Measurements from ENCODE around the gene MYOG. TPM values are rescaled to one million over a fixed set of nuclear protein-coding genes. Genes with fewer than 3 reads are reported as not detected.

MYOG gene
- total and polyA plus RNA-seq, 5 donors from 2014 or later = not detected

DNA sequence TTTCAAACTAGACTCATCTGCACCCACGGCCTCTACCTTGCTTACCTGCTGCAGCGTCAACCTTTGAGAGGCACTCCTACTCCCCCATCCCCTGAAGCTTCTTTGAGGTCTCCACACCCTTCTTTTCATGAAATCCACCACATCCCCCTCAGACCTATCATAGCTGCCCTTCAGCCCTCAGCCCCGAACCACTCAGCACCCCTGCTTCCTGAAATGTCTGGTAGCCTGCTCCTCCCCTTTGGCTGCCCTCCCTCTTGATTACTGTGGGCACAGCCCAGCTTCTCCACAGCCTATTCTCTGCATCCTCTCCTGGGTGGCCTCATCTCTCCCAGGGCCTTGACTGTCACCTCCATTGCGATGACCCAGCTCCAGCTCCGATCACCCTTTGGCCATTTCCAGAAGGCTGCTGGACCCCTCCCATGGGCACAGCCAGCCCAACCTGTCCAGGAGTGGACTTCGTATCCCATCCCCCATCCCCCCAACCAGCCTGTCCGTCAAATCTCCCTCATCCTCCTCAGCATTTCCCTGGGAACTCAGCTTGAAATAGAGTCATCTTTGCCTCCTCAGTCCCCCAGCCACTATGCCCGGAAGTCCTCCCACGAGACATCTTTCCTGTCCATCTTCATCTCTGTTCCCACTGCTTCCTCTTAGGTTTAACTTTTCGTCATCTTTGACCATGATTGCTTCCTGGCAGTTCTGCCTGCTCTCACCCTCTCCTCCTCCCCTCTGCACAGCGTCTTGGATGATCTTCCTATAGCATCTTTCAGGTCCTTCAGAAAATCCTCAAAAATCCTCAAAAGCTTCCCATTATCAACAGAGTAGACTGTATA lies 35.6 kb upstream of the MYOG start:
- Mint-ChIP-seq H3K4me1 (peaks cover 0 to 4% (median 0%) of the 10 kb centered on the region in 4 donors), H3K9me3 (peaks cover 0 to 1% (median 0%) of the 10 kb centered on the region in 7 donors), H3K27ac (no peak overlapping the region), H3K4me3 (no peak overlapping the region), H3K27me3 (peaks cover 51% of the 10 kb centered on the region), H3K36me3 (no peaks in the 10 kb centered on the region)
- no peak overlapping the region for H3K27ac ChIP-seq (ENCODE audit: insufficient read depth, low read length, poor library complexity, severe bottlenecking)
- H3K4me3 ChIP-seq (ENCODE audit: low read depth, low read length) = no peak overlapping the region
- no peaks in the 10 kb centered on the region for H3K36me3 ChIP-seq (ENCODE audit: control insufficient read depth, insufficient read depth, low read length)
- no peaks in the 10 kb centered on the region for H3K9me3 ChIP-seq (ENCODE audit: control insufficient read depth in 2 of 2, low read length in 2 of 2)
- ATAC-seq (ENCODE audit: low read depth in 2 of 2) = no peak
- H3K4me1 ChIP-seq (ENCODE audit: control insufficient read depth, insufficient read depth, low read length, poor library complexity, severe bottlenecking) = no peaks in the 10 kb centered on the region
- DNase-seq = no peak
- peaks cover 14% of the 10 kb centered on the region for H3K27me3 ChIP-seq (ENCODE audit: control insufficient read depth, insufficient read depth, low read length)

DNA sequence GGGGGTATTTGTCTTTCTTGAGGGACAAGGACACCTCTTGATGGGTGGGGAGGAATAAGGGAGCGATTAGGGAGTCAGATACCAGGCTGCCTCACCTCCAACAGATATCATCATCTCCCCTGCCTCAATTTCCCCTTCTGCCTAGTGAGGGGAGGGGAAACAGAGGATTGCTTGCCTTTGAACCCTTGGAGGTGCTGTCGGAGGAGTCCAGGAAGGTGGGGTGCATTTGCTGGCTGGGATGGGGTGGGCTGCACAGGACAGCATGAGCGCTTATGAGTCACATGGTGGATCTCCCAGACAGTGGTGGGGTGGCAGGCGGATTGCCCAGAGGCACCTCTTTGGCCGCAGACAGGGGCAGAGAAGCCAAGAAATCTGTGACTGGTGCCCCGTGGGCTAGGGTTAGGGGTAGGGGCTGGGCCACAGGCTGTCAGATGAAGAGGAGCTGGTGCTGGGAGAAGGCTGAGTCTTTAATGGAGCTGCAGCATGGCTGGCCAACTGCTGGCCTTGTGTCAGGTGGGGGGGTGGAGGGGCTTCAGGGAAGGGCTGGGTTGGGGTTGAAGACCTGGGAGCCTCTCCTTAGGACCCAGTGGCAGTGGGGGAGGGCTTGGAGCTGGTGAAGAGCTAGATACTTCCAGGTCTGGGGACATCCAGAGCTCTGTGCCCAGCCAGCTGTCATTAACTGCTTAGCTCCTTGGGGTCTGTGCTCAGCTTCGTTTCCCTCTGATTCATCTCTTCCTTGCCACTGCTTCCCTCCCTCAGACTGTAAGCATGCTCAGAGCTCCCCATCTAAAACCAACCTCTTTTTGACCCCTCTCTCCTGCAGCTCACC lies 34.7 kb upstream of the MYOG start:
- Mint-ChIP-seq H3K36me3 (no peaks in the 10 kb centered on the region), H3K4me3 (no peak overlapping the region), H3K27ac (no peak overlapping the region), H3K9me3 (peaks cover 0 to 1% (median 0%) of the 10 kb centered on the region in 7 donors), H3K27me3 (peaks cover 44% of the 10 kb centered on the region), H3K4me1 (peaks cover 0 to 4% (median 0%) of the 10 kb centered on the region in 4 donors)
- no peaks in the 10 kb centered on the region for H3K36me3 ChIP-seq (ENCODE audit: control insufficient read depth, insufficient read depth, low read length)
- DNase-seq = no peak
- H3K4me1 ChIP-seq (ENCODE audit: control insufficient read depth, insufficient read depth, low read length, poor library complexity, severe bottlenecking) = no peaks in the 10 kb centered on the region
- H3K4me3 ChIP-seq (ENCODE audit: low read depth, low read length) = no peak overlapping the region
- H3K9me3 ChIP-seq (ENCODE audit: control insufficient read depth in 2 of 2, low read length in 2 of 2) = no peaks in the 10 kb centered on the region
- ATAC-seq (ENCODE audit: low read depth in 2 of 2) = no peak
- no peak overlapping the region for H3K27ac ChIP-seq (ENCODE audit: insufficient read depth, low read length, poor library complexity, severe bottlenecking)
- peaks cover 14% of the 10 kb centered on the region for H3K27me3 ChIP-seq (ENCODE audit: control insufficient read depth, insufficient read depth, low read length)

DNA sequence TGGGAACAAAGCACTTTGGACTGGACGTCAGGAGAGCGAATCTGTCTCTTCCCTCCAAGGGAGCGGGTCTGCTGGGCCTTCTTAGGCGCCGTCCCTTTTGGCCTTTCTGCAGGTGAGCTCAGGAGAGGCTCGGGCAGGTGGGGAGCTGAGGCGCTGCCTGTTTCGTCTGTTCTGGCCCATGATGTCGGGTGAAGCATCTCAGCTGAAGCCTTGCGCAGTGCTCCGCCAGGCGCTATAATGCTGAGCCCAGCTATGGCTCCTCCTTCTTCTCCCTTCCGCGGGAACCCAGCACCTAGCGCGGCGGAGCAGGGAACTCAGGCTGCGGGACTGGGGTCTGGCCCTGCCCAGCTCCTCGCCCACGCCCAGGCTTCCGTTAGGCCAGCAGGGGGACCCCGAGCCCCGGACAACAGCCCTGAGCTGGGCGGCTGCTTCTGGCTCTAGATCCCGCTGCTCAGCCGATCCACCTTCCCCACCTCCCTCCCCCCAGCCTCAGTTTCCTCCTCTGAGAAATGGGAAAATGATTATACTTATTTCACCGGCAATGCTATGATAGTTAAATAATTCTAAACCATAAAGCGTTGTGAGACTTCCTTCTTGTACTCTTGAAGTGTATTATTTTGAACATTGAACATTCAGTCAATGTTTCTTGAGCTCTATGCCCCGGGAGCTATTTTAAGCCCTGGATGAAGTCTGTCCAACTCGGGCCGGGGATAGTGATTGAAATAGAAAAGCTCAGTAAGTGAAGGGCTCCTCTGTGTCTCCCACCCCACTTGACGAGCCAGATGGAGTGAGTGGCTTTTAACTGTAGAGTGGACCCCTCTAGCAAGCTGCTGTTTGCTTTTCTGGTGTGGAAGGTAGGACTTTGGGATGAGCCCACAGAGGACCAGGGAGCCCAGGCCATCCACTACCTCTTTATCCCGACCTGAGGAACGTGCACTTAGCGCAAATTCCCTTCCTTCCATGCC lies 32.1 kb upstream of the MYOG start:
- Histone ChIP-seq H3K27ac (ENCODE audit: insufficient read depth, low read length, poor library complexity, severe bottlenecking) (no peak overlapping the region), H3K4me1 (ENCODE audit: control insufficient read depth, insufficient read depth, low read length, poor library complexity, severe bottlenecking) (no peaks in the 10 kb centered on the region), H3K36me3 (ENCODE audit: control insufficient read depth, insufficient read depth, low read length) (no peaks in the 10 kb centered on the region), H3K27me3 (ENCODE audit: control insufficient read depth, insufficient read depth, low read length) (peaks cover 16% of the 10 kb centered on the region), H3K4me3 (ENCODE audit: low read depth, low read length) (no peak overlapping the region), H3K9me3 (ENCODE audit: control insufficient read depth in 2 of 2, low read length in 2 of 2) (no peaks in the 10 kb centered on the region)
- H3K36me3 Mint-ChIP-seq = no peaks in the 10 kb centered on the region
- H3K27me3 Mint-ChIP-seq = peaks cover 32% of the 10 kb centered on the region
- H3K27ac Mint-ChIP-seq = no peak overlapping the region
- ATAC-seq (ENCODE audit: low read depth in 2 of 2) = no peak
- peak in 1 of 3 donors; percentile 9 for DNase-seq
- no peaks in the 10 kb centered on the region for H3K9me3 Mint-ChIP-seq
- H3K4me1 Mint-ChIP-seq = no peaks in the 10 kb centered on the region
- no peak overlapping the region for H3K4me3 Mint-ChIP-seq

DNA sequence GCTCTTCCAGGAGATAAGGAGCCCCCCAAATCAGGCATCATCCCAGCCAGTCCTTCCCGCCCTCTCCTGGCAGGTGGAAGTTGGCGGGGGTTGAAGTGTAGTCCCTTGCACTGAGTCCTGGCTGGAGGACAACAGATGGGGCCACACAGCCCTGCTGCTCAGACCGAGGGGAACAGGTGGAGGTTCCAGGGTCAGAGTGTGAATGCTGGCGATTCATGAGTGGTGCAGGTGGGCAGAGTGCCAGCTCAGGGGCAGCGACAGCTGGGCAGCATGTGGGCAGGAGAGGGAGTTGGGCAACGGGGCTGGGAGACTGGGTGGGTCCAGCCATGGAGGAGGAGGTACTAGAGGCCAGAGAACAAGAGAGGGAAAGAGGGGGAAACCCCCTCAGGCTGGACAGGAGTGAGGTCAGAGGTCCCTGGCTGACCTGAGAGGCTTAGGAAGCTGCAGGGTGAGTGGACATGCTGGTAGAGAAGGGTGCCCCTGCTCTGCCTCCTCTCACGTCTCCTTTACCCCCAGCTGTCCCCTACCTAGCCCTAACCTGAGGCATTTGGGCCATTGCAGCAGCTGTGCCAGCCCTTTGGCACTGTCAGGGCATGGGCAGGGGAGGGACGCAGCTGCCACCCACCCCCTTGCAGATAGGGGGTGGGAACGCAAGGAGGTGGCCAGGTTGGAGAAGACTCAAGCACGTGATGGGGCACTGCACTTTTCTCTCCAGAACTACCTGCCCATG lies 30.4 kb upstream of the MYOG start:
- H3K4me3 ChIP-seq (ENCODE audit: low read depth, low read length) = no peak overlapping the region
- H3K9me3 ChIP-seq (ENCODE audit: control insufficient read depth in 2 of 2, low read length in 2 of 2) = no peaks in the 10 kb centered on the region
- DNase-seq (no peak), ATAC-seq (ENCODE audit: low read depth in 2 of 2) (no peak)
- no peaks in the 10 kb centered on the region for H3K36me3 ChIP-seq (ENCODE audit: control insufficient read depth, insufficient read depth, low read length)
- H3K4me1 Mint-ChIP-seq = no peaks in the 10 kb centered on the region
- no peaks in the 10 kb centered on the region for H3K9me3 Mint-ChIP-seq
- H3K4me1 ChIP-seq (ENCODE audit: control insufficient read depth, insufficient read depth, low read length, poor library complexity, severe bottlenecking) = no peaks in the 10 kb centered on the region
- H3K27ac ChIP-seq (ENCODE audit: insufficient read depth, low read length, poor library complexity, severe bottlenecking) = no peak overlapping the region
- peaks cover 19% of the 10 kb centered on the region for H3K27me3 Mint-ChIP-seq
- peak overlapping the region in 1 of 3 donors; percentile 58 for H3K27ac Mint-ChIP-seq
- no peak overlapping the region for H3K4me3 Mint-ChIP-seq
- peaks cover 16% of the 10 kb centered on the region for H3K27me3 ChIP-seq (ENCODE audit: control insufficient read depth, insufficient read depth, low read length)
- H3K36me3 Mint-ChIP-seq = no peaks in the 10 kb centered on the region

DNA sequence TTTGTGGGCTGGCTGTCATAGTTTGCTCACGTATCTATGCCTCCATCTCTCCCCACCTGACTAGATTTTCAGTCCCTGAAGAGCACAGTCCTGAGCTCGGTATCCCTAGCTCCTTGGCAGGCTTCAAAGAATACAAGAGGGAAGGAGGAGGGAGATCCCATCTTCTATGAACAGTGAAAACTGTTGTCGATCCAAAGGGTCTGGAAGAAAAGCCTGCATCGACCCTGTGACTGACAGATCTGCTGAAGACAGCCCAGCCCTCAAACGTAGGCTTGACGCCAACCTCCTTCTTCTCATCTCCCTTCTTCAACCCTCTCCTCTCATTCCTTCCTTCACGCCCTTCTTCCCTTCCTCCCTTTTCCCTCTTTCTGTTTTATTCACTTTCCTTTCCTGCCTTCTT lies 28.4 kb upstream of the MYOG start:
- Mint-ChIP-seq H3K4me1 (no peaks in the 10 kb centered on the region), H3K4me3 (no peak overlapping the region), H3K36me3 (no peaks in the 10 kb centered on the region), H3K9me3 (no peaks in the 10 kb centered on the region), H3K27me3 (peaks cover 28% of the 10 kb centered on the region), H3K27ac (no peak overlapping the region)
- DNase-seq (no peak), ATAC-seq (ENCODE audit: low read depth in 2 of 2) (no peak)
- Histone ChIP-seq H3K4me1 (ENCODE audit: control insufficient read depth, insufficient read depth, low read length, poor library complexity, severe bottlenecking) (no peaks in the 10 kb centered on the region), H3K4me3 (ENCODE audit: low read depth, low read length) (no peak overlapping the region), H3K27me3 (ENCODE audit: control insufficient read depth, insufficient read depth, low read length) (peaks cover 21% of the 10 kb centered on the region), H3K9me3 (ENCODE audit: control insufficient read depth in 2 of 2, low read length in 2 of 2) (no peaks in the 10 kb centered on the region), H3K27ac (ENCODE audit: insufficient read depth, low read length, poor library complexity, severe bottlenecking) (no peak overlapping the region), H3K36me3 (ENCODE audit: control insufficient read depth, insufficient read depth, low read length) (no peaks in the 10 kb centered on the region)

DNA sequence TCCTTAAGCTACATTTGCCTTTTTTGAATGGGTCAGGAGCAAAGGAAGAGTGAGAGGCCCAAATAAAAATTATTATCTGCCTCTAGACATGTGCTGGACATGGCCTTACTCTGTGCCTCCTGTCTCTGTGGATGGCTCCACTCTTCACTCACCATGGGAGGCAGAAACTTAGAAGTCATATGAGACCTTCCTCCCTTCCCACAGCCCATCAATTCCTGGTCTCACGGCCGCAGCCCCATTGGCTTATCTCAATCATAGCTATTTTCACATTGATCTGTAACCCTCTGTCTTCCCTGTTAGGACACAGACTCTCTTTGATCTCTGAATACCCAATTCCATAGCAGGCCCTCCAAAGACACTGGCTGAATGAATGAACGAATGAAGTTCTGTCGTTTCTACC lies 27.5 kb upstream of the MYOG start:
- Mint-ChIP-seq H3K4me1 (no peaks in the 10 kb centered on the region), H3K9me3 (no peaks in the 10 kb centered on the region), H3K36me3 (no peaks in the 10 kb centered on the region), H3K4me3 (no peak overlapping the region), H3K27ac (no peak overlapping the region), H3K27me3 (peaks cover 37% of the 10 kb centered on the region)
- H3K27ac ChIP-seq (ENCODE audit: insufficient read depth, low read length, poor library complexity, severe bottlenecking) = no peak overlapping the region
- peaks cover 23% of the 10 kb centered on the region for H3K27me3 ChIP-seq (ENCODE audit: control insufficient read depth, insufficient read depth, low read length)
- no peaks in the 10 kb centered on the region for H3K36me3 ChIP-seq (ENCODE audit: control insufficient read depth, insufficient read depth, low read length)
- ATAC-seq (ENCODE audit: low read depth in 2 of 2) = no peak
- no peaks in the 10 kb centered on the region for H3K9me3 ChIP-seq (ENCODE audit: control insufficient read depth in 2 of 2, low read length in 2 of 2)
- H3K4me1 ChIP-seq (ENCODE audit: control insufficient read depth, insufficient read depth, low read length, poor library complexity, severe bottlenecking) = no peaks in the 10 kb centered on the region
- DNase-seq = no peak
- H3K4me3 ChIP-seq (ENCODE audit: low read depth, low read length) = no peak overlapping the region

DNA sequence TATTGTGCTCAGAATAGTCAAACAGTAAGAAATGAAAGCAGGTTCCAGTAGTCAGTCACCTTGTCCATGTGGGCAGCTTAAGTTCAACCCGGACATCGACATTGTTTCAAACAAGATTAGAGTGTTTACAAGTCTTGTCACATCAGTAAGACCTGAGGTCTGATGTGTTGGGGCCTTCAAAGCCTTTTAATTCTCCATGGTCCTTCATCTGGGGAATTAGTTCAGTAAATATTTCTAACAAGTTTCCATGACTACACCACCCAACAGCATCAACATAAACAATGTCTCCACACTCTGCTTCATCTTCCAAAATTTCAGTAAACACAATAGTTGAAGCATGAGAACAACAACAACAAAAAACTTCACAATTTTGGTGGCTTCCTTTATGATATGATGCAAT lies 26.7 kb upstream of the MYOG start:
- no peak overlapping the region for H3K27ac ChIP-seq (ENCODE audit: insufficient read depth, low read length, poor library complexity, severe bottlenecking)
- no peak overlapping the region for H3K4me3 Mint-ChIP-seq
- DNase-seq (no peak), ATAC-seq (ENCODE audit: low read depth in 2 of 2) (no peak)
- no peaks in the 10 kb centered on the region for H3K4me1 Mint-ChIP-seq
- no peaks in the 10 kb centered on the region for H3K4me1 ChIP-seq (ENCODE audit: control insufficient read depth, insufficient read depth, low read length, poor library complexity, severe bottlenecking)
- H3K4me3 ChIP-seq (ENCODE audit: low read depth, low read length) = no peak overlapping the region
- no peaks in the 10 kb centered on the region for H3K9me3 Mint-ChIP-seq
- no peaks in the 10 kb centered on the region for H3K36me3 Mint-ChIP-seq
- H3K9me3 ChIP-seq (ENCODE audit: control insufficient read depth in 2 of 2, low read length in 2 of 2) = no peaks in the 10 kb centered on the region
- peaks cover 28% of the 10 kb centered on the region for H3K27me3 ChIP-seq (ENCODE audit: control insufficient read depth, insufficient read depth, low read length)
- no peaks in the 10 kb centered on the region for H3K36me3 ChIP-seq (ENCODE audit: control insufficient read depth, insufficient read depth, low read length)
- H3K27ac Mint-ChIP-seq = no peak overlapping the region
- peaks cover 40% of the 10 kb centered on the region for H3K27me3 Mint-ChIP-seq

Data from CD4-positive, CD25-positive, alpha-beta regulatory T cell (primary cell).